GM13977 (cell line): ENCODE results near the gene UQCRC2.

Source experiments
- DNase-seq: peaks from one replicate; pipeline ENCODE4 v3.0.0; 2012; ENCODE audit warnings: low spot score
- CTCF ChIP-seq: IDR thresholded peaks from 2 replicates; pipeline ENCODE4 v1.5.1; 2012; ENCODE audit warnings: mild to moderate bottlenecking, control low read depth; ENCODE audit not compliant: insufficient read depth; ENCODE audit errors: extremely low read depth, missing control alignments
- in situ Hi-C: fragments of 300-500 bp; cut with MboI; formaldehyde crosslinking; loops from one replicate; pipeline ENCODE4 v1.12.0; 2022; ENCODE audit warnings: low sequenced_read_pairs, low pct_unique_long_range_greater_than_20kb, mixed read lengths, inconsistent platforms; ENCODE audit not compliant: unreplicated experiment

The UQCRC2 gene

GRCh38 chr16:21973945-21974344 lies 20.8 kb downstream of the UQCRC2 start:
- no peak for DNase-seq
- no peak for TF ChIP-seq CTCF

GRCh38 chr16:21980032-21980431 lies 26.9 kb downstream of the UQCRC2 start:
- no peak for DNase-seq
- no peak for TF ChIP-seq CTCF
- in situ Hi-C loops, result no loop called here

More at GRCh38 chr16:21973945-21974344, 20.8 kb downstream of the UQCRC2 start:
- in situ Hi-C loops, result loop anchor here (25.0 kb wide), 1 partner anchor 162 kb away; no protein-coding TSS in a partner anchor

- TF ChIP-seq CTCF, result no peak
- DNase-seq, result no peak
- in situ Hi-C loops, result no loop called here
These were observed 28.9 kb downstream of the UQCRC2 start for GRCh38 chr16:21982108-21982507.

- TF ChIP-seq CTCF, result no peak
- no peak for DNase-seq
- in situ Hi-C loops, result no loop called here
These were observed 30.9 kb downstream of the UQCRC2 start for GRCh38 chr16:21984062-21984461.

GRCh38 chr16:21985524-21985923 lies 32.4 kb downstream of the UQCRC2 start:
- in situ Hi-C loops, result no loop called here
- no peak for DNase-seq
- TF ChIP-seq CTCF, result no peak

- no peak for DNase-seq
- in situ Hi-C loops, result no loop called here
- TF ChIP-seq CTCF, result no peak
These were observed 33.6 kb downstream of the UQCRC2 start for GRCh38 chr16:21986692-21987246.

- in situ Hi-C loops, result no loop called here
- no peak for TF ChIP-seq CTCF
These were observed 34.3 kb downstream of the UQCRC2 start for GRCh38 chr16:21987498-21987897.

More at GRCh38 chr16:21987498-21987897, 34.3 kb downstream of the UQCRC2 start:
- no peak for DNase-seq
